NOMO-1 treated with dmso at 0.1 percent for 144 hours (cell line): Measurements from ENCODE around the gene CIAO2A.

ENCODE experiments used
- DNase-seq: peaks from one replicate; lab custom pipeline; 2025; ENCODE audit not compliant: unreplicated experiment; lab: John Stamatoyannopoulos, UW

The CIAO2A gene

GRCh38 chr15:64045101-64045435, 48.6 kb downstream of the CIAO2A start:
- DNase-seq, result no peak

- DNase-seq, result peak; percentile 42
Observed at GRCh38 chr15:64044300-64045100, 49.1 kb downstream of the CIAO2A start.

GRCh38 chr15:64038878-64039610, 54.6 kb downstream of the CIAO2A start:
- DNase-seq, result no peak

- DNase-seq, result no peak
Observed at GRCh38 chr15:64037966-64038365, 55.7 kb downstream of the CIAO2A start.

- no peak for DNase-seq
Observed at GRCh38 chr15:64037116-64037515, 56.5 kb downstream of the CIAO2A start.

GRCh38 chr15:64035525-64035924, 58.1 kb downstream of the CIAO2A start:
- DNase-seq, result no peak

GRCh38 chr15:64034519-64034918, 59.1 kb downstream of the CIAO2A start:
- no peak for DNase-seq

GRCh38 chr15:64032329-64032728, 61.3 kb downstream of the CIAO2A start:
- DNase-seq, result no peak

GRCh38 chr15:64030123-64030522, 63.5 kb downstream of the CIAO2A start:
- DNase-seq, result no peak

- no peak for DNase-seq
Observed at GRCh38 chr15:64029633-64030032, 64.0 kb downstream of the CIAO2A start.

GRCh38 chr15:64029110-64029509, 64.5 kb downstream of the CIAO2A start:
- DNase-seq, result no peak

- no peak for DNase-seq
Observed at GRCh38 chr15:64026591-64026990, 67.0 kb downstream of the CIAO2A start.

GRCh38 chr15:64024172-64025050, 69.2 kb downstream of the CIAO2A start:
- peak; percentile 48 for DNase-seq

GRCh38 chr15:64023220-64023619, 70.4 kb downstream of the CIAO2A start:
- no peak for DNase-seq

GRCh38 chr15:64022571-64022970, 71.1 kb downstream of the CIAO2A start:
- DNase-seq, result no peak
